Transverse colon (tissue), 3 donors: Measurements from ENCODE around the gene FGGY.

Source experiments
- CTCF ChIP-seq, 5 experiments: fragments of 200-600 bp in 3 of 5; fragments of 450-650 bp in 2 of 5; sonication (generic) in 3 of 5; IDR thresholded peaks; 1 replicate in 2 of 5; 2 replicates in 3 of 5; pipeline ENCODE4 v1.5.1; 2016 to 2017; ENCODE audit warnings: antibody characterized with exemption in 5 of 5, inconsistent platforms in 3 of 5, mild to moderate bottlenecking in 2 of 5, moderate library complexity in 1 of 5
- EP300 ChIP-seq: sonication (generic); formaldehyde crosslinking; IDR thresholded peaks from one replicate; pipeline ENCODE4 v1.6.1; 2017; ENCODE audit warnings: antibody characterized with exemption, low read depth
- POLR2A ChIP-seq: fragments of 450-650 bp; IDR thresholded peaks from one replicate; pipeline ENCODE4 v1.6.1; 2016; ENCODE audit warnings: antibody characterized with exemption, mild to moderate bottlenecking, moderate library complexity

- no peak for TF ChIP-seq EP300
- no peak for TF ChIP-seq POLR2A
- TF ChIP-seq CTCF (IDR thresholded peaks at IDR 0.05), result no peak
These were observed 245.0 kb downstream of the FGGY start for GRCh38 chr1:59541891-59542290.
